ENCODE measurements around the gene MMP28. TPM values are rescaled to one million over a fixed set of nuclear protein-coding genes. Genes with fewer than 3 reads are reported as not detected.

Gene MMP28
- total RNA-seq, 1 donor from 2014 or later = 10.6 TPM

GRCh38 chr17:35769895-35770486 lies 25.4 kb downstream of the MMP28 start:
- Mint-ChIP-seq H3K4me3 (ENCODE audit: unreplicated experiment) (no peak overlapping the region), H3K36me3 (ENCODE audit: low read depth, unreplicated experiment) (no peaks in the 10 kb centered on the region), H3K4me1 (ENCODE audit: unreplicated experiment) (peaks cover 31% of the 10 kb centered on the region), H3K27me3 (ENCODE audit: unreplicated experiment) (peaks cover 12% of the 10 kb centered on the region), H3K27ac (ENCODE audit: unreplicated experiment) (no peak overlapping the region), H3K9me3 (ENCODE audit: unreplicated experiment) (no peaks in the 10 kb centered on the region)
- DNase-seq (ENCODE audit: low spot score) = no peak
- TF ChIP-seq, protein P1, sequence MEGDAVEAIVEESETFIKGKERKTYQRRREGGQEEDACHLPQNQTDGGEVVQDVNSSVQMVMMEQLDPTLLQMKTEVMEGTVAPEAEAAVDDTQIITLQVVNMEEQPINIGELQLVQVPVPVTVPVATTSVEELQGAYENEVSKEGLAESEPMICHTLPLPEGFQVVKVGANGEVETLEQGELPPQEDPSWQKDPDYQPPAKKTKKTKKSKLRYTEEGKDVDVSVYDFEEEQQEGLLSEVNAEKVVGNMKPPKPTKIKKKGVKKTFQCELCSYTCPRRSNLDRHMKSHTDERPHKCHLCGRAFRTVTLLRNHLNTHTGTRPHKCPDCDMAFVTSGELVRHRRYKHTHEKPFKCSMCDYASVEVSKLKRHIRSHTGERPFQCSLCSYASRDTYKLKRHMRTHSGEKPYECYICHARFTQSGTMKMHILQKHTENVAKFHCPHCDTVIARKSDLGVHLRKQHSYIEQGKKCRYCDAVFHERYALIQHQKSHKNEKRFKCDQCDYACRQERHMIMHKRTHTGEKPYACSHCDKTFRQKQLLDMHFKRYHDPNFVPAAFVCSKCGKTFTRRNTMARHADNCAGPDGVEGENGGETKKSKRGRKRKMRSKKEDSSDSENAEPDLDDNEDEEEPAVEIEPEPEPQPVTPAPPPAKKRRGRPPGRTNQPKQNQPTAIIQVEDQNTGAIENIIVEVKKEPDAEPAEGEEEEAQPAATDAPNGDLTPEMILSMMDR (IDR thresholded peaks at IDR 0.05; ENCODE audit: unreplicated experiment) = peak; percentile 47

DNA sequence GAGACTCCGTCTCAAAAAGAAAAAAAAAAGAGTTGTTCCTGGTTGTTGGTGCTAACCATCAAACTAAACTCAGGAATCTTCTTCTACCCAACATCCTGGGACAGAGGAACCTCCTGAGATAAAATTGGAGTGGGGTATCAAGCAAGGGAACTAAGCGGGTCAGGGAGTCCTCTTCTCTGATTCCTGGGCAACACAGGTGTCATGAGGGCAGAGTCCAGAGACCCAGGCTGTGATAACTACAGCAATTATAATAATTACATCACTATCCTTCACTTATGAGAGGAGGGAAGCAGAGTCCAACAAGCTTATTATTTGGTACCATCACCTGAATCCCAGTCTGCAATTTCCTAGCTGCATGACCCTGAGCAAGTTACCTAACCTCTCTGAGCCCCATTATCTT lies 26.6 kb downstream of the MMP28 start:
- no peaks in the 10 kb centered on the region for H3K9me3 Mint-ChIP-seq (ENCODE audit: unreplicated experiment)
- peaks cover 10% of the 10 kb centered on the region for H3K27me3 Mint-ChIP-seq (ENCODE audit: unreplicated experiment)
- TF ChIP-seq, protein P1 (IDR thresholded peaks at IDR 0.05; ENCODE audit: unreplicated experiment) = no peak
- H3K27ac Mint-ChIP-seq (ENCODE audit: unreplicated experiment) = no peak overlapping the region
- DNase-seq (ENCODE audit: low spot score) = no peak
- peaks cover 25% of the 10 kb centered on the region for H3K4me1 Mint-ChIP-seq (ENCODE audit: unreplicated experiment)
- no peaks in the 10 kb centered on the region for H3K36me3 Mint-ChIP-seq (ENCODE audit: low read depth, unreplicated experiment)
- no peak overlapping the region for H3K4me3 Mint-ChIP-seq (ENCODE audit: unreplicated experiment)

DNA sequence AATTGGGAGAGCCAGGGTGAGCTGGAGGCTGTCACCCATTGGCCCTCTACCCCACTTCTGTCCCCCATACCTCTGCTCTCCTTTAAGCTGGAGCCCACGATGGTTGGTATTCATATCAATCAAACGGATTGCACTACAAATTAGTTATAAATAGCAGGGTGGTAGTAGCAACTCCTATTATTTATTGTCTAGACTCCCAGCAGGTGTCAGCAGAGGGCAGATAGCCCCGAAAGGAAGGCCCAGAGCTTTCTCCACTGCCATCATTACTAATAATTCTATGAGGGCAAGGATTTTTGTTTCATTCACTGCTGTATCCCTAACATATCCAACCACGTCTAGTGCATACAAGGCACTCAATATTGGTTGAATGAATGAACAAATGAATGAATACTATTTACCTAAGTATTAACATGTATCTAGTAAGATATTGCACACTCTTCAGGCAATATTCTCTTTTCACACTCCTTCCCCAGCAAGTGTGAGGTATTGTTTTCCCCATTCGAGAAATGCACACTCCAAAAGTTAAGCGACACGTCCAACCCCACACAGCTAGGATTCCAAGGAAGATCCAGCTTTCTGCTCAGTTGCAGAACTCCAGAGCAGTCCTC lies 28.4 kb downstream of the MMP28 start:
- H3K4me3 Mint-ChIP-seq (ENCODE audit: unreplicated experiment) = no peak overlapping the region
- no peaks in the 10 kb centered on the region for H3K9me3 Mint-ChIP-seq (ENCODE audit: unreplicated experiment)
- H3K27me3 Mint-ChIP-seq (ENCODE audit: unreplicated experiment) = peaks cover 6% of the 10 kb centered on the region
- H3K4me1 Mint-ChIP-seq (ENCODE audit: unreplicated experiment) = peaks cover 17% of the 10 kb centered on the region
- TF ChIP-seq, protein P1 (IDR thresholded peaks at IDR 0.05; ENCODE audit: unreplicated experiment) = peak; percentile 18
- no peak overlapping the region for H3K27ac Mint-ChIP-seq (ENCODE audit: unreplicated experiment)
- DNase-seq (ENCODE audit: low spot score) = peak; percentile 54
- no peaks in the 10 kb centered on the region for H3K36me3 Mint-ChIP-seq (ENCODE audit: low read depth, unreplicated experiment)

- no peak overlapping the region for H3K4me3 Mint-ChIP-seq (ENCODE audit: unreplicated experiment)
- TF ChIP-seq, protein P1 (IDR thresholded peaks at IDR 0.05; ENCODE audit: unreplicated experiment) = no peak
- H3K27ac Mint-ChIP-seq (ENCODE audit: unreplicated experiment) = no peak overlapping the region
- DNase-seq (ENCODE audit: low spot score) = no peak
- H3K36me3 Mint-ChIP-seq (ENCODE audit: low read depth, unreplicated experiment) = peaks cover 4% of the 10 kb centered on the region
- H3K27me3 Mint-ChIP-seq (ENCODE audit: unreplicated experiment) = peaks cover 8% of the 10 kb centered on the region
- no peaks in the 10 kb centered on the region for H3K9me3 Mint-ChIP-seq (ENCODE audit: unreplicated experiment)
- peaks cover 17% of the 10 kb centered on the region for H3K4me1 Mint-ChIP-seq (ENCODE audit: unreplicated experiment)
These were observed 29.0 kb downstream of the MMP28 start for GRCh38 chr17:35766489-35766877.

GRCh38 chr17:35765756-35766488 lies 29.5 kb downstream of the MMP28 start:
- no peaks in the 10 kb centered on the region for H3K9me3 Mint-ChIP-seq (ENCODE audit: unreplicated experiment)
- peaks cover 5% of the 10 kb centered on the region for H3K36me3 Mint-ChIP-seq (ENCODE audit: low read depth, unreplicated experiment)
- H3K4me1 Mint-ChIP-seq (ENCODE audit: unreplicated experiment) = peaks cover 17% of the 10 kb centered on the region
- H3K4me3 Mint-ChIP-seq (ENCODE audit: unreplicated experiment) = no peak overlapping the region
- DNase-seq (ENCODE audit: low spot score) = no peak
- no peak overlapping the region for H3K27ac Mint-ChIP-seq (ENCODE audit: unreplicated experiment)
- peaks cover 8% of the 10 kb centered on the region for H3K27me3 Mint-ChIP-seq (ENCODE audit: unreplicated experiment)
- TF ChIP-seq, protein P1 (IDR thresholded peaks at IDR 0.05; ENCODE audit: unreplicated experiment) = no peak
